Renal cortex interstitium (tissue), 11 donors: Measurements from ENCODE around the gene CFAP68. TPM values are rescaled to one million over a fixed set of nuclear protein-coding genes. Genes with fewer than 3 reads are reported as not detected.
"Not testable (repeated sequence)": the region's sequence is repeated elsewhere in the genome, so short reads cannot be mapped to it uniquely, and the experiment has no call there.

Experiments
- DNase-seq, 11 donors: peaks; one replicate each; pipeline ENCODE4 v3.0.0-alpha.2; 2013; ENCODE audit warnings: low read depth in 9 of 11, low spot score in 4 of 11; ENCODE audit errors: extremely low read depth in 1 of 11
- polyA plus RNA-seq, 3 donors: library from polyadenylated mRNA; unstranded; fragments of 120-200 nt; gene quantifications; one replicate each; pipeline ENCODE4 v1.2.1, GENCODE V29; 2013; ENCODE audit not compliant: insufficient read length in 3 of 3

CFAP68 gene
- polyA plus RNA-seq, 3 donors = 41.1 to 55.6 (median 41.5) TPM

DNA sequence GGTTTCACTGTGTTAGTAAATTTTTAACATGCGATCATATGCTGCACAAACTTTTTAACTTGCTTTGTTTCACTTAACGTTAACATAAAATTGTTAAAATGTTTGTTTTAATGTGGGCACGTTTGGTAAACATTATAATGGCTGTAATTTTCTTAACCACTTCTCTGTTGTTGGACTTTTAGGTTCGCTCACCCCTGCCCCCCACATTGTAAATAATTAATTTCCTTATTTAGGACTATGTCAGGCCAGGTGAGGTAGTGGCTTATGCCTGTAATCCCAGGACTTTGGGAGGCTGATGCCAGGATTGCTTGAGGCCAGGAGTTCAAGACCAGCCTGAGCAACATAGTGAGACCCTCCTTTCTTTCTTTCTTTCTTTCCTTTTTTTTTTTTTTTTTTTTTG, 51.1 kb downstream of the CFAP68 start:
- DNase-seq = no peak

GRCh38 chr11:111932611-111932950, 53.2 kb downstream of the CFAP68 start:
- no peak for DNase-seq

- DNase-seq = not testable (repeated sequence)
These were observed 53.8 kb downstream of the CFAP68 start for GRCh38 chr11:111933176-111933575.

DNA sequence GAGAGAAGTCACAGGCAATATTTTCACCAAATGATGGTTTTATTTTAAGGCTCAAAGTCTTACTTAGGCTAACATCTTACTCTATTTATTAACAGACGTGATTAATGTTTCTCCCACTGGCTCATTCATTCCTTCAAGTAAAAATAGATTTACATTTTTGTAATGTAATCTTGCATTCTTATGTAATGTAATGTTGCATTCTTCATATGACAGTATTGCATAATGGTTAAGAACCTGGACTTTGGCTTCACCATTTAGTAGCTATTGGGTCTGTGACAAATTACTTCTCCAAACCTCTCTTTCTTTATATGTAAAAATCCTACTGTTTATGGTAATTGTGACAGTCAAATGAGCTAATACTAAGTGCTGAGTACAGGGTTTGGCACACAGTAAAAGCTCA, 54.5 kb downstream of the CFAP68 start:
- no peak for DNase-seq

- DNase-seq = no peak
These were observed 55.0 kb downstream of the CFAP68 start for GRCh38 chr11:111934306-111934705.

Other genes starting within 250 kb of the CFAP68 start
- 10 to 100 TPM; 21.1 to 27.5 (median 22.4) TPM for gene PPP2R1B, start 113.2 kb upstream of the CFAP68 start, polyA plus RNA-seq
- gene ALG9, start 8.0 kb upstream of the CFAP68 start, polyA plus RNA-seq = 10 to 100 TPM; 42.2 to 50.3 (median 48.3) TPM
- 1 to 10 TPM; 4.8 to 6.4 (median 5.5) TPM for gene FDXACB1, start 376 bp upstream of the CFAP68 start, polyA plus RNA-seq
- gene CRYAB, start 32.2 kb downstream of the CFAP68 start, polyA plus RNA-seq = 10 to 100 TPM; 46.0 to 81.1 (median 52.8) TPM
- 1 to 10 TPM; 1.5 to 2.8 (median 2.6) TPM for gene HSPB2, start 33.2 kb downstream of the CFAP68 start, polyA plus RNA-seq
- gene C11orf52, start 39.4 kb downstream of the CFAP68 start, polyA plus RNA-seq = 10 to 100 TPM in 1 of 3 donors, 1 to 10 TPM in 2; 8.7 to 10.5 (median 9.3) TPM
- gene DIXDC1, start 57.8 kb downstream of the CFAP68 start, polyA plus RNA-seq = 10 to 100 TPM; 18.5 to 21.4 (median 20.8) TPM
- gene DLAT, start 145.9 kb downstream of the CFAP68 start, polyA plus RNA-seq = 10 to 100 TPM; 47.1 to 51.2 (median 47.7) TPM
- gene PIH1D2, start 194.5 kb downstream of the CFAP68 start, polyA plus RNA-seq = 10 to 100 TPM in 2 of 3 donors, 1 to 10 TPM in 1; 7.4 to 11.7 (median 11.2) TPM
- gene NKAPD1, start 194.8 kb downstream of the CFAP68 start, polyA plus RNA-seq = 10 to 100 TPM; 49.9 to 60.1 (median 50.2) TPM
- gene TIMM8B, start 207.2 kb downstream of the CFAP68 start, polyA plus RNA-seq = 10 to 100 TPM; 61.5 to 78.8 (median 75.1) TPM
- gene SDHD, start 207.3 kb downstream of the CFAP68 start, polyA plus RNA-seq = 100 to 1,000 TPM; 181 to 185 (median 182) TPM